HG03469 (cell line): ENCODE data around the gene ZFP92.

Source experiments
- ATAC-seq: cut with Tn5 transposase; IDR thresholded peaks from one replicate; pipeline ENCODE4 v1.9.1; 2021; ENCODE audit warnings: mild to moderate bottlenecking, moderate library complexity, moderate number of reproducible peaks; ENCODE audit not compliant: unreplicated experiment

Gene ZFP92

DNA sequence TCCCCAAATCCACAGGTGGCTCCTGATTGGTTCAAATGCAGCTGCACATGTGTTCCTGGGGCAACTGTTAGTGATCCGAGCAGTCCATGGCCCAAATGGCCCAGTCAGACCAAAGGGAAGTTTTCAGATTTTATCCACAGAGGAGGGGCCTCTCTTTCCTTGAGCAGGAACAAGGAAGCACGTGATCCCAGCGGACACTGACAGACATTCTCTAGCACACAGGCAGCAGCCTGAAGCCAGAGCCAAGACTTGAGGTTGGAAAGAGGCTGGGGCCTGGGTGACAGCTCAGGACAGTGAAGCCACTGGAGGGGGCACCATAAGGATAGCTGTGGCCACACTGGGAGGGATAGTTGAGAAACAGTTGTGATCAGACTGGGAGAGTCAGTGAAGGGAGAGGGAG lies 3.5 kb upstream of the ZFP92 start:
- ATAC-seq = no peak

DNA sequence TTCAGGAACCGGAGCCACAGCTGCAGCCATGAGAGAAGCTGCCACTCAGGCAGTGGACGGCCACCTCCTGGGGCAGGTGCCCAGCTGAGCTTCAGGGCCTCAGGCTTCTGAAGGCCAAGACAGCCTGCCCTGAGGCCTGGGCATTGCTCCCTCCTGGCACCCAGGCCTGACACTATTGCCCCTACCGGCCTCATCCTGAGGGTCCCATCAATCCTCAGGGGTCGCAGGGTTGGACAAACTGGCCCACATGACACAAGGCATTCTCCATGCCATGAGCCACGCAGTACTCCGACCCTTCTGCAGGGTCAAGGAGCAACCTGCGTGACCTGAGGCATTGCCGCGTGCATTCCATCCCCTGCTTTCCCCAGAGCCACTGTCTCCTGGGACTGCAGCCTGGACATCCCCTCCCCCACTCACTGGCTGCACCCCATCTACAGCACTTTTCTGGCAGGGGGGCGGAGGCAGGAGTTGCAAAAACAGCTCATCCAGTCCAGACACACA lies 3.0 kb upstream of the ZFP92 start:
- ATAC-seq = no peak

DNA sequence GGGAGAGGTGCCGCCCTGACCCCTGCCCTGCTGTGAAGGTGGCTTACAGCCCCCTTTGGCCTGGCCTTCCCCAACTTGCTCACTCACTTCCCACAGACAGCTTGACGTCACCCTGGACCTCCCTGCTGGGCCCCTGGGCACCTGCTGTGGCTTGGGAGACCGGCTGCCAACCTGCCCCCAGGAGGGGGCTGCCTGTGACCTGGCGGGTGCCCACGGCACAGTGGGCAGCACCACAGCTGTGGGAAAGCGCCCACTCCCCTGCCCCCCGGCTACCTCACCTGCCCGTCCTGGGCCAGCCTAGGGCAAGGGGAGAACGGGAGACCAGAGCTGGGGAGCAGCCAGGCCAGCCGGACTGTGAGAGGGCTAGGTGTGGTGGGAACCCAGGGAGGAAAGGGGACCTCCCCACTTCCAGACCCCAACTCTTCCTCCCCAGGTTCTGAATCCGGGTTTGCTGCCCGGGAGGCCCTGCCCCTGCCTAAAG lies 2.4 kb upstream of the ZFP92 start:
- no peak for ATAC-seq

DNA sequence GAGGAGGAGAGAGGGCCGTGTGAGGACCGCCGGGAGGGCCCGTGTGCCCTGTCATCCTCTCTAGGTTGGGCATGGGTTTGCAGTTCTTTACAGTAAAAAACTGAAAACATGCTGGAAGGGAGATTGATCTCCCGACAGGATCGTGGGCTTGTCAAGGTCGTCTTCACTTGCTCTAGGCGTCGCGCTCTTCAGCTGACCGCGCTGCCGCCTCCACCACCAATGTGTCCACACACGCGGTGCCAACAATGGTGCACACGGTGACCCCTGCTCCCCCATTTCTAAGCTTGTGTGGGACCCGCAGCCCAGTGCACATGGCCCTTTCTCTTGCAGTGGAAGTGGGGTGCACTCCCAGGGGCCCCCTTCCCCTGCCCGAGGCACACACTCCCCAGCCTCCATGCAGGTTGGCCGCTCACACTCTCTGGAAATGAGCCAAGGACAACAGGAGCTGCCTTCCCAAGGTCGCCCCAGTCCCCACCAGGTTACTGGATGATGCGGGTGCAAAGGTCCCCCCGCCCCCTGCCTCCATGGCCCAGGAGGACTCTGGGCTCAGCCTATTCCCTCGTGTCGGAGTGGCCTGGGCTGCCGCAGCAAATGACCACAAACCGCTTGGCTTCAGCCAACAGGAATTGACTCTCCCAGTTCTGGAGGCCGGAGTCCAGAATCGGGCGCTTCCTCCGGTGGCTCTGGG lies 1.7 kb upstream of the ZFP92 start:
- ATAC-seq = no peak

DNA sequence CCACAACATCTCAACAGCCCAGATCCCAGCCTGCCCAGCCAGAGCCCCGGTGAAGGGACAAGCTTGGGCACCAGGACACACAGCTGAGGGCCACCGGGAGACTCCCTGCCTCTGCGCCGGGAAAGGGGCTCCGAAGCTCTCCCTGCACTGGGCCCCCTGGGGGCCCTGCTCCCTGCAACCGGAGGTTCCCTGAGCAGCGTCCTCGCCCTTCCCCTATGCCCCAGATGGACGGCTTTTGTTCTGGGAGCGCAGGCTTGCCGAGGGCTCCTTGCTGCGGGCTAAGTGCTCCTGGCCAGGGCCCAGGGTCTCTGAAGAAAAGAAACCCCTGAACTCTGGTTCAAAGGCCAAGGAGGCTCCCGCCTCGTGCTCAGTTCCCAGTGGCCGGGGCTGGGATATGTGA lies 899 bp upstream of the ZFP92 start:
- no peak for ATAC-seq

DNA sequence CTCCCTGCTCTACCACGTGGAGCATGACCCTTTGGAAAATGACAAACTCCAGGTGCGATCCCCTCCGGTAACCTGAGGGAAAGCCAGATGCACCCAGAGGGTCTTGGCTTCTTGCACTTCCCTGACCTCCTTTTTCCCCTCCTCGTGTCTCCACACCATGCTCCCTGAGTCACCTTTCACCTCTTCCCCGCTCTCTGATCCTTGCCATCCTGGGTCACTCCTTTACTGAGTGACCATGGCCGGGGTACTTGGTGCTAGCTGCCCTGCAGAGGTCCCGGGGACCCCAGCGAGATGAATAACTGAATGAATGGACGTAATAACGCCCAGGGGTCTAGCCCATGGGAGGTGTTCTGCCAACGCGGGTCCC lies 401 bp upstream of the ZFP92 start:
- ATAC-seq = no peak

DNA sequence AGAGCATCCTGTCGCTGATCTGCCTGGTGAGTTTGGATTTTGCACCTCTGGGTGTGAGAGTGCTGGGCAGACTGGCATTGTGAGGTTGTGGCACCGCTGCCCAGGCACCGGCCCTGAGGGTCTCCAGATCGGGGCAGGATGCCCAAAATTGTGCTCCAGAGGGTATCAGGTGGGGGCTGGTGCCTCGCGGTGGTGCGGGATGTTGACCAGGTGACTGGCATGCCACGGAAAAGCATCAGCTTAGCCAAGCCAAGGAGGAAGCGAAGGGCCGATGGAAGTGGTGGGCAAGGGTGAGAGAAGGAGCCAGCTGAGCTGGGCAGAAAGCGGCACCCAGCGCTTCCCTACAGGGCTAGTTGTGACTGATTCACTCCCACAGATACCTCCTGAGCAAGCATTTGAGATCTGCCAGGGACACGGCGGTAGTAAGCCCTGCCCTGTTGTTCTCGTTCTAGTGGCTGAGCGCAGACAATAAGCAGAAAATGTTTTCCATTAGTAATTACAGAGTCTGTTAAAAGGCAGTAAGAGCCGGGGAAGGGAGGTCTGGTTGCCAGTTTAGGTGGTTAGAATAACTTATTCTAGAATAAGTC lies 809 bp downstream of the ZFP92 start:
- ATAC-seq = no peak

DNA sequence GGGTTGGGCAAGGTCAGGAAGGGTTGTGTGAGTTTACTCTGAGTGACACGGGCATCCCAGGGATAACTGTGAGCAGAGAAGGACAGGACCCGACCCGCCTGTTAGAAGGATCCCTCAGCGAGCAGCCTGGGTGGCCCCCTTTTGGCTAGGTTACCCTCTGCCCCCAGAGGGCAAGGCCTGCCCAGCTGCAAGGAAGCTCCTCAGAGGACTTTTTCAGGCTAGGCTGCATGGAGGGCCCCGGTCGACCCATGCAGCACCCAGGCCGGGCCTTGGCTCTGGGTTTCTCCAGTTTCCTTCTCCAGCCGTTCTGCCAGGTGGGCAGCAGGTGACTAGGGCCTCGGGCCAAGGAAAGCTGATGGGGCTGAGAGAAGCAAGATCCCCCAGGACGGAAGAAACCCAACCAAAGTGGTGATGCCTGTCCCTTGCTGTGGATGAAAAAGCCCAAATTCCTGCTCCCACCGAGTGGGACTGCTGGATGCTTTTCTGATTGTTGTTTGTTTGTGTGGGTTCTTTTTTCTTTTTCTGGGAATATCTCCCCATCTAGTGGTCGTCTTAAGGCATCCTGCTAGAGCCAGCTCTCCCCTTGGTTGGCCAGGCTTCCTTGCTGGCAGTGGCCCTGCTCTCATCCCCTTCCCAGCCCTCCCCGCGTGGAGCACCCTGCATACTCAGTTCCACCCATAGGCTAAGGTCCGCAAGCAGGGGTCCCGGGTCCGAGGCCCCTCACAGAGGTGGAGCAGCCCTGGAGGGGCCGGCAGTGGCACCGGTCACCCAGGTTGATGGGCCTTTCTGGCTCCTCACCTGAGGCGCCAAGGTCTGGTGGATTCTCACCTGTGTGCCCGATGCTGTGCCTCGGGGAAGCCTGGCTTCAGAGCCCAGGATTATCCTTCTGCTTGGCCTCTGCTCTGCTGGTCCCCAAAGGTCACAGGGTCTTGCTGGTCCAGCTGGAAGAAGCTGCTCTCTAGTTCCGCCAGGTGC lies 1.8 kb downstream of the ZFP92 start:
- ATAC-seq = no peak

DNA sequence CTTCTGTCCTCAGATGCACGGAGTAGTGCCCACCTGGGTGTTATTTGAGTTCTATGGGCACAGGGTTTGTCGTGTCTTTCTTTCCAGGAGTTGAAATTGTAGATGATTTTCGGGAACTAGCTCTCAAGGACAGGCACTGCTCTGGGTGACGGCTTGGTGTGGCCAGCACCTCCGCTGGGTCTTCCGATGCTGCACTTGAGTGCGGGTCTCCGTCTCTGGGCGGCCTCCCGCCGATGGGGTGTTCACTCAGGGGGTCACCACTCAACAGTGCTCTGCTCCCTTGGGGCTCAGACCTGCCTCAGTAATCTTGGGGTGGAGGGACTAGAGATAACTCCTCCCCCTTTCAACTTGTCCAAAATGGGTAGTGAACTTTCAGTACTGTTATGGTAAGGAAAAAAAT lies 2.5 kb downstream of the ZFP92 start:
- ATAC-seq = no peak

DNA sequence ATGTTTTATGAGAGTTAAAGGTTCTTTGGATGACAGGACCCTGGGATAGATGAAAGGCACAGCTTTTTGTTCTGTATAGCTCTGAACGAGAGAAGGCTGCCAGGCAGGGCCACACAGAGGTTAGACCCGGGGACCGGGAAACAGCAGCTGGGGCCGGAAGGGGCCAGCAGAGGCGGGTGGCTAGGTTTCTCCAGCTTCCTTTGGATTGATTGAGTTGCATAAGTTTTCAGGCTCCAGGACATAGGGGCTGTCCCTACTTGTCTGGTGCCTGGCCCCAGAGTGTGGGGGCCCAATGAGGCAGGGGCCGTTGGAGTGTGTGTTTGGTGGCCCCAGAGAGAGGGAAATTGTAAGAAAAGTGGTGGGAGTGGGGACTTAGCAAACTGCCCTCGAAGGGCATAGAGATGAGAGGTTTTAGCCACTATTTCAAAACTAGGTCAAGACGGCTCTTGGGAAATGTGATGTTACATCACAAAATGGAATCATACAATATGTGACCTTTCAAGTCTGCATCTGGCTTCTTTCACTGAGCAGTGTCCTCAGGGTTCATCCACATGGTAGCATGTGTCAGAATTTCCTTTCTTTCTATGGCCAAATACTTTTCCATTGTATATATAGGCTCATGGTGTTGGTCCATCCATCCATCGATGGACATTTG lies 3.7 kb downstream of the ZFP92 start:
- no peak for ATAC-seq

DNA sequence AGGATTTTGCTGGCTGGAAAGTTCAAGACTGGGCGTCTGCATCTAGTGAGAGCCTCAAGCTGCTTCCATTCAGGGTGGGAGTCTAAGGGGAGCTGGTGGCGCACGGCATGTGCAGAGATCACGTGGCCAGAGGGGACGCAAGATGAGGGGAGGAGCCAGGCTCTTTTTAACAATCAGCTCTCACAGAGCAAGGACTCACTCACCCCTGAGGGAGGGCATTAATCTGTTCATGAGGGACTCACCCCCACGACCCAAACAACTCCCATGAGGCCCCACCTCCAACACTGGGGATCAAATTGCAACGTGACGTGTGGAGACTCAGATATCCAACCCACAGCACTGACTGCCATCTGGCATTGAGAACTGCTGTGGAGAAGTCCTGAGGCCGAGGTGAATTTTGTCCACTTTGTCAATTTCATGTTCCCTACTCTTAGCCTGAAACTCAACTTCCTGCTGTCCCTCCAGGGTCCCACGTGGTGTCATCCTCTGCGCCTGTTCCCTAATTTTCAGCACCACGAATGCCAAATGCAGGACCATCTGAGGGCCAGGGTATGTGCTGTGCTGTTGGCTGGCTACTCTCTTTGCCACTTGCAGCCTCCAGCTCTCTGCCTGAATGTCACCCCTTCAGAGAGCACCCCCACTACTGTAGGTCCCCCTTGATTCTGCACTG lies 5.6 kb downstream of the ZFP92 start:
- ATAC-seq = no peak

DNA sequence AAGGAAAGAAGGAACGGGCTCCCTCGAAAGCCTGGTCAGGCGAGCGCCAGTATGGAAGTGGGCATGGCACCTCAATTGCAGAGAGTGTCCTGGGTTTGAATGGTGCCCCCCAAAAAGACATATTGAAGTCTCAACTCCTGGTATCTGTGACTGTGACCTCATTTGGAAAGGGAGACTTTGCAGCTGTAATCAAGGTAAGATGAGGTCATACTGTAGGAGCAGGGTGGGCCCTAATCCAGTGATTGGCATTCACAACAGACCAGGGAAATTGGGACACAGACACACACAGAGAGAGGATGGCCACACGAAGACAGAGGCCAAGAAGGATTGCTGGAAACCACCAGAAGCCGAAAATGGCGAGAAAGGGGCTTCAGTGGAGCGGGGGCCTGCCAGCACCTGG lies 6.4 kb downstream of the ZFP92 start:
- no peak for ATAC-seq

DNA sequence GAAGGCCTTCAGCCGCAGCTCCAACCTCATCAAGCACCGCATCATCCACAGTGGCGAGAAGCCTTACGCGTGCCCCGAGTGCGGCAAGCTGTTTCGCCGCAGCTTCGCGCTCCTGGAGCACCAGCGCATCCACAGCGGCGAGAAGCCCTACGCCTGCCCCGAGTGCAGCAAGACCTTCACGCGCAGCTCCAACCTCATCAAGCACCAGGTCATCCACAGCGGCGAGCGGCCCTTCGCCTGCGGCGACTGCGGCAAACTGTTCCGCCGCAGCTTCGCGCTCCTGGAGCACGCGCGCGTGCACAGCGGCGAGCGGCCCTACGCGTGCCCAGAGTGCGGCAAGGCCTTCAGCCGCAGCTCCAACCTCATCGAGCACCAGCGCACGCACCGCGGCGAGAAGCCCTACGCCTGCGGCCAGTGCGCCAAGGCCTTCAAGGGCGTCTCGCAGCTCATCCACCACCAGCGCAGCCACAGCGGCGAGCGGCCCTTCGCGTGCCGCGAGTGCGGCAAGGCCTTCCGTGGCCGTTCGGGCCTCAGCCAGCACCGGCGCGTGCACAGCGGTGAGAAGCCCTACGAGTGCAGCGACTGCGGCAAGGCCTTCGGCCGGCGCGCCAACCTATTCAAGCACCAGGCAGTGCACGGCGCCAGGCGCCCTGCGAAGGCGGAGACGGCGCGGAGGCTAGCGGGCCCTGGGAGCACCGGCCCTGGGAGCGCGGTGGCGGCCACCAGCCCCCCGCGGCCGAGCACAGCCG lies 9.8 kb downstream of the ZFP92 start:
- no peak for ATAC-seq

DNA sequence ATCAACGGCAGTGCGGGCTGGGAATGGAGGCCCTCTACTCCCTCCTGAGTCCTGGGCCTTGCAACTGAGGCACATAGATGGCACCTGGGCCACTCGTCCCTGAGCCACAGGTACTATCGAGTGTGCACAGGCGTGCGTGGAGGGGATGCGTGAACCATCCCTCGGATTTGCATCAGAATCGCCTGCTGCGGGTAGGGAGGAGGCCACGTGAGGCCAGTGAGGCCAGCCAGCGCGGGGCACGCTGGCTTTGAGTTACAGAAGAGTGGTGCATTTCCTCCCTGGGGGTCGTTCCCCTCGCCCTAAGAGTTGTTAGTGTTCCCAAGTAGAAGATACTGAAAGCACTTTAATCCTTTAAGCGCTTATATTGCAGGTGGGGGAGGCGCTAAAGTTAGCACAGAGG lies 10.6 kb downstream of the ZFP92 start:
- ATAC-seq = no peak

DNA sequence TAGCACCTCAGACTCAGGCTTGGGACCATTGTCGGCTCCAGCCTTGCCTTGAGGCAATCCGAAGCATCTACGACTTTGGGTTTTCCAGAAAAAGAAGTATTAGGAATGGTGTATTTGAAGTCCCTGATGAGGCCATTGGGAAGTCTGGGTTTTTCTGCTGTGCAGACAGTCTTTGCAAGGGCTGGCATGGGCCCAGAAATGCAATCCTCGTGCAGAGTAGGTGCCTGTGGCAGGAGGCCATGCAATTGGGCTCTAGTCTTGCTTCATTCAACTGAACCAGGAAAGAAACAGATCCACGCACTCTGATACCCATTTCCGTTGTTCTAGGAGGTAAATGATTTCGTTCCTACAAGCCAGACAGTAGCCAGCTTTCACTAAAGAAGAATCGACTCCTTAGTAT lies 12.4 kb downstream of the ZFP92 start:
- no peak for ATAC-seq

DNA sequence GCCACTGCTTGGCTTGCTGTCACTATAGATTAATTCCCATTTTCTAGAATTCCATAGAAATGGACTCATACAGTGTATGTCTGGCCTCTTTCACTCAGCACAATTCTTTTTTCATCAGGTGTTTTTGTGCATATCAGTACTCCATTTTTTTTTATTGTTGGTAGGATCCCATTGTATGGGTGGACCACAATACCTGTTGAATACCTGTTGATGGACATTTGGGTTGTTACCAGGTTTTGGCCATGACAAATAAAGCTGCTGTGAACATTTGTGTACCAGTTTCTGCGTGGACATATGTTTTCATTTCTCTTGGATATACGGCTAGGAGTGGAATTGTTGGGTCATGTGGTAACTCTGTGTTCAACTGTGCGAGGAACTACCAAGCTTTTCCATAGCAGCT lies 14.9 kb downstream of the ZFP92 start:
- ATAC-seq = no peak

DNA sequence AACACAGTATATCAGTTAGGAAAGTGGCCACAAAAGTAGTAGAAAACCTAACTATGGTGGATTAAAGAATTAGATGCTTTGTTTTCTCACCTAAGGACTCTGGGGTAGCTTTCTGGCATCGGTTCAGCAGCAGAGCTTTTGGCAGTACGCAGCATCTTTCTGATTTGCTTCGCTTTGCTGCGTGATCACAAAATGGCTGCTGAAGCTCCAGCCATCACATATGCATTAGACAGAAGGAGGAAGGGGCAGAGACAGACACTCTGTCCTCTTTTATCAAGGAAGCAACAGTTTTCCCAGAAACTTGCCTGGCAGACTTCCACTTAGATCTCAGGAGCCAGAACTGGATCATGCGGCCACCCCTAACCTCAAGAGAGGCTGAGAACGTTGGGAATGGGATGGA lies 19.5 kb downstream of the ZFP92 start:
- ATAC-seq = no peak

DNA sequence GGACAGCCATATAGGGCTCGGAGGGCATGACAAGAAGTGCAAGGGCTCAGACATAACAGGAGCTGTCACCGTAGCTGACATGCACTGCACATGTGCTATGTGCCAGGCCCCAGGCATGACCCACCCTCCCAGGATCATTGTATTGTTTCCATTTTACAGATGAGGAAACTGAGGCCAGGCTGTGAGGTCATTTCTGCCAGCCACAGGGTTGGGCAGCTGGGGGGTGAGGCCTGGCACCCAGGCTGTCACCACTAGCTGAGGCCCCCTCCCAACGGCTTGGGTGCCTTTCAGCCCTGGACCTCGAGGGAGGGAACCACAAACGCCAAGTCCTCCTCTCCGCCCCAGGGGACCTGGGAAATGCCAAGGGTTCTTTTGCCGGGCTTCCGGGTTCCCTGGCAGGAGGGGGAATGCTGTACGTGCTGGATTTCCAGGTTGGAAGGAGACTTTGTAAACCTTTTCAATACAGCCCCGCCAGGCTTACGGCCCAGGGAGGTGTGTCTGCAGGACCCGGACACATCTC lies 21.9 kb downstream of the ZFP92 start:
- no peak for ATAC-seq

DNA sequence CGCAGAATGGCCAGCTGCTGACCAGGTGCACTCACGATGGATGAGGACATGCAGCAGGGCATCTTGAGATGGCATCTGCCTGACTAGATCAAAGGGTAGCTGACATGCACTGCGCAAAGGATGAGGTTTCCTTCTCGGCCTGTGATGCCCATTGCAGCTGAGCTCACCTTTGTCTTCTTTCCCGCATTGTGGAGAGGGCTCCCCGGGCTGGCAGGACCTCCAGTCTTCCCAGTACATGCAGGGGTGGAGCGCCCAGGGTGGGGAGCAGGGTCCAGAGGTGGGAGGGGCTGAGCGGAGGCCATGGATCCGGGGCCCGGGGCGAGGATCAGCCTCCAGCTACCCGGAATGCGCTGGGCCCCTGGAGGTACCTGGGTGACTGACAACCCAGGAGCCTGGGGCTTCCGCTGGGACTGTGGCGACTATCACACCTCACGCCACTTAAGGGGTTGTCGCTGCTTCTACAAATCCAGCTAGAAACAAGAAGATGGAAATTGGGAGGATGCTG lies 22.6 kb downstream of the ZFP92 start:
- no peak for ATAC-seq
